Stimulated activated CD8-positive, alpha-beta memory T cell treated with anti-CD3 and anti-CD28 coated beads, Interleukin-4, amount 100 ng/mL, for 1 hour (primary cell): ENCODE data around the gene SI.
"Not testable (repeated sequence)": the region's sequence is repeated elsewhere in the genome, so short reads cannot be mapped to it uniquely, and the experiment has no call there.

Source experiments
- DNase-seq, 2 donors: peaks; one replicate each; pipeline ENCODE4 v3.0.0-alpha.2; 2020; ENCODE audit warnings: low read depth in 2 of 2, low spot score in 1 of 2

Gene SI

DNA sequence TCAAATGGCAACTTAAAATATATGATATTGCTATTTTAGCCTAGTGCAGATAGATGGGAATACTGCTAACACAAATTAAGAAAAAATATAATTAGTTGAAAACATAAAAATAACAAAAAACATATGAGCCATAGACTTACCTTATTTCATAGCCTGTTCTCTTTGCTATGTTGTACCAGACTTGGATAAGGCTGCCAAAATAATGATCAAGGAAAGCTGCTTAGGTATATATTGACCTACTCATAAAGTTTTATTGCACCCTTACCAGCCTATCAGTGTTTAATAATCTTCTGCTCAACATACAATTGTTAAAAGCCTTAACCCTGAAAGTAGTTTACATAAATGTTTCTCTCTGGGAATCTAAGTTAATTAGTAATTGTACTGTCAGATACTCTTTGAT, at the start of gene SI:
Gene SI, minus strand, starts transcription at position 204 of the 400 bp plus-strand sequence. CDS start 2,484 bp downstream, outside the sequence.
- no peak for DNase-seq

DNA sequence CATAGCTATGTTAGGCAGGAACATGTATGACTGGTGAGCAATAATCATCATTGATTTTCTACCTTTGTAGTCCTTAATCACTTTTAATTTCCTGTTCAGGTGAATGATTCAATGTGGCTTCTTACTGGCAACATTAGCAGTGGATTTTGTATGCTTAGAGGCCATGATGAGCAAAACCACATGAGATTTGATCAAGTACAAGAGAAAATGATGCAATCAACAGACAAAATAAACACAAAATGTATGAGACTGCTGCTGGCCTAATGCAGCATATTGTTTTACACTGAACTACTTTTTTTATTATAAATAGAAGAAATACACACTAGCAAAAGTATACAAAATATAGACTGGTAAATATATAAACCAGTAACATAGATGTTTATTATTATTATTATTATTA, 47.5 kb upstream of the SI start:
- no peak for DNase-seq

DNA sequence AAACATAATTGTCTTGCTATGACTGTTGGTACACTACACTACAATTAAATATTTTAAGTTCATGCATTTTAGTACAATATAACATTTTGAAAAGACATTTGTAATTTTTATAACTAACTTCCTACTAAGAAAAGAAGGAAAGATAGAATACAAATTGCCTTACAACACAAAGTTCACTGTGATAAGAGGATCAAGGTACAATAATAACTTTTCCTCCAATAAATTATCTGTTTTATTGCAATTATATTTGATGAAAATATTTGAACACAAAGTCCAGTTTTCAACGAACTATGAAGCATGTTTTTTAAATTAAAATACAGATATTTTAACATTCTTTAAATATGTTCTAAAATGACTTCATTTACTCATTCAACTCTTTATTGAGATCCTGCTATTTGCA, 33.1 kb upstream of the SI start:
- DNase-seq = no peak

DNA sequence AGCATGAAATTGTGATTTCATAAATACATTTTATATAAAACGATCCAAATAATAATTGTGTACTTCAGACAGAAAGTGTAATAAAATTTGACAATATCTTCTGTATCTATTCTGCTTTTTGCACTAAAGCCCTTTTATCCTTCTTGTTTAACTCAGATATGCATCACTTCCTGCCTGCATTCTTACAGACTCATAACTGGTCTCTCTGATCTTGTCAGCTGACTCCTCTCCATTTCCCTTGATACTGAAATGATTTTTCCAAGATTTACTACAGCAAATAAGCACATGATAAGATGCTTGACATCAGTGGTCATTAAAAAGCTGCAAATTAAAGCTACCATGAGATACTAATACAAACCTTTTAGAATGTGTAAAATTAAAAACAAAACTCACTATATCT, 25.3 kb upstream of the SI start:
- DNase-seq = no peak

GRCh38 chr3:165082650-165083049, 4.4 kb upstream of the SI start:
- no peak for DNase-seq

- no peak for DNase-seq
Measured at GRCh38 chr3:165081183-165081582, 2.9 kb upstream of the SI start.

- no peak for DNase-seq
Measured at GRCh38 chr3:165075695-165076094, 2.6 kb downstream of the SI start.

- DNase-seq = no peak
Measured at GRCh38 chr3:165070682-165071081, 7.6 kb downstream of the SI start.

GRCh38 chr3:165056510-165056909, 21.8 kb downstream of the SI start:
- DNase-seq = no peak

DNA sequence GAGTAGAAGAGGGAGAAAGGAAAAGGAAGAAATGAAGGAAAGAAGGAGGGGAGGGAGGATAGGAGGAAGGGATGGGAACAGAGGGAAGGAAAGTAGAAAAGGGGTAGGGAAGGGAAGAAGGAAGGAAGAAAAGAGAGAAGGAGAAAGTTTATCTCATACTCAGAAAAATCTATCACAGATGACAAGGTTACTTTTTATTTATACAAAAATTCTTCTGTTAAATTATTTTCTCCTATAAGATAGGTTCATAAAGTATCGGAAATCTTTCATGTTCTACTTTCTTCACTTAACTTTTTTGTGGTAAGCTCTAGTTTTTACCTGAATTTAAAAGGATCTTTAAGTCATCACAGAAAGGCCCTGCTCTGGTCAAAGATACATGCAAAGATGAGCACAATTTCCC, 38.1 kb downstream of the SI start:
- DNase-seq = no peak

- no peak for DNase-seq
Measured at GRCh38 chr3:165011557-165011956, 66.7 kb downstream of the SI start.

DNA sequence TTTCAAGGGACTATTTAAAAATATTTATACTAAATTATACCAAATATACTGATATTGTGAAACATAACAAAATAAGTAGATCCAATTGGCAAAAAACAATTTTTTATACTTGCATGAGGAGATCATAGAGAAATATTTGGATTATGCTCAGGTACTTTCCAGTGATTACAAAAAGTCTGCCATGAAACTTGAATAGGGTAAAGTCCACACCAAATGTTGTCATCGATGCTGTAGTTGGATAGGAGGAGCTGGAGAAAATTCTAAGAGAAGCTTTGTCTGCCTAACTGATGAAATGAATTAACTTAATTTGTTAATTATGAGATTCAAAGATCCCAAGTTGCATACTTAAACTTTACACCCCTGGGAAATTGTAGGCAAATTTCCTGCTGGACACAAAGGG, 93.3 kb downstream of the SI start:
- no peak for DNase-seq

DNA sequence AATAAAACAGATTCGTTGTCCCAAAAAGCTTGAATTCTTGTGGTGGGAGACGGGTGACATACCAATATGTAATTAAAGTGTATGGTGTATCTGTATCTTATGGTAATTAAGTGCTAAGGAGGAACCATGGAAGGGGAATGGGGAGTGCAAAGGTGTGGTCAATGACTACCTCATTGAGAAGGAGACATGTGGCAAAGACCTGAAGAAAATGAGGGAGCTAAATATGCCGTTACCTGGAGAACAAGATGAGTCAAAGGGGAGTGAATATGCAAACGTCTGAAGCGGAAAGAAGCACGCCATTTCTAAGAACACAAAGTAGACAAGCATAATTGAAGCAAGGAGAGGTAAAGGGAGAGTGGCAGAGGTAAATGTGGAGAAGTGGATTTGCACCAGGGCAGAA, 115.7 kb downstream of the SI start:
- no peak for DNase-seq

GRCh38 chr3:164952966-164953365, 125.3 kb downstream of the SI start:
- DNase-seq = no peak

- DNase-seq = not testable (repeated sequence)
Measured at GRCh38 chr3:164951403-164951802, 126.9 kb downstream of the SI start.

- DNase-seq = no peak
Measured at GRCh38 chr3:164940745-164941144, 137.6 kb downstream of the SI start.

DNA sequence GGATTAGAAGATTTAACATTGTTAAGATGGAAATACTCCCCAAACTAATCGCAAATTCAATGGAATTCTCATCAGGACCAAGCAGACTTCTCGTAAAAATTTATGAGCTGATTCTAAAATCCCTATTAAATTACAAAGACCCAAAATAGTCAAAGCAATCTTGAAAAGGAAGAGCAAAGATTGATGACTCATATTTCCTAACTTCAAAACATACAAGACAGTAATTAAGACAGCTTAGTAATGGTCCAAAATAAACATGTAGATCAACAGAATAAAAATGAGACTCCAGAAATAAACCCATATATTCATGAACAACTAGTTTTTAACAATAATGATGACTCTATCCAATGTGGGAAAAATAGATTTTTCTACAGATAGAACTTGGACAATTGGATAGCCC, 148.7 kb downstream of the SI start:
- no peak for DNase-seq
